HCT116 (cell line): Measurements from ENCODE around the gene CYP3A5. TPM values are rescaled to one million over a fixed set of nuclear protein-coding genes. Genes with fewer than 3 reads are reported as not detected.
"Not testable (repeated sequence)": the region's sequence is repeated elsewhere in the genome, so short reads cannot be mapped to it uniquely, and the experiment has no call there.

ENCODE experiments used
- ATAC-seq: fragments of 200-7000 bp; cut with Tn5 transposase; 2 replicates; pipeline ENCODE4 v1.9.1; 2020; ENCODE audit warnings: mild to moderate bottlenecking, moderate library complexity
- BruUV-seq: library from RNA; stranded (reverse); fragments of 400-500 nt; replicated peaks from 2 replicates; lab custom pipeline; 2021; lab: Mats Ljungman, UMichigan
- CTCF ChIA-PET: fragments of 300-600 bp; sonication (Branson Sonifier 250); formaldehyde crosslinking; loops from one replicate; lab custom pipeline; 2021; ENCODE audit warnings: antibody characterized with exemption; lab: Charles Lee
- POLR2A ChIA-PET: fragments of 300-600, 350-600 bp; sonication (Branson Sonifier 250); formaldehyde crosslinking; loops from one replicate; lab custom pipeline; 2021; ENCODE audit warnings: antibody characterized with exemption; lab: Charles Lee
- RAD21 ChIA-PET, 2 experiments: fragments of 300-600 bp; sonication (Branson Sonifier 250); formaldehyde crosslinking; loops; one replicate each; lab custom pipeline; 2023; ENCODE audit warnings: low total read pairs in 2 of 2; ENCODE audit not compliant: uncharacterized antibody in 2 of 2, unreplicated experiment in 2 of 2, low non-redundant PET in 1 of 2; lab: Charles Lee
- DNase-seq: peaks from one replicate; pipeline ENCODE4 v3.0.0-alpha.2; 2010; ENCODE audit warnings: low read depth, low spot score
- H2AFZ ChIP-seq: fragments of 200-600 bp; shearing (Covaris generic), sonication (generic); 2 replicates; pipeline ENCODE4 v1.6.1; 2017; ENCODE audit warnings: low read depth, mixed run types, mixed read lengths, antibody characterized with exemption, low read length; ENCODE audit not compliant: poor library complexity, severe bottlenecking
- H3K27ac ChIP-seq: 2 replicates; pipeline ENCODE4 v1.5.1; 2012; ENCODE audit warnings: low read depth, low read length
- H3K27me3 ChIP-seq: fragments of 200-600 bp; sonication (generic); 2 replicates; pipeline ENCODE4 v1.6.1; 2016; ENCODE audit warnings: mixed run types, low read length, mixed read lengths; ENCODE audit not compliant: insufficient read depth
- H3K36me3 ChIP-seq, 2 experiments: fragments of 200-500 bp in 1 of 2; fragments of 200-600 bp in 1 of 2; sonication (Bioruptor generic) in 1 of 2; sonication (generic) in 1 of 2; 2 replicates each; pipeline versions ENCODE4 v1.5.1 to v1.6.1; 2014 to 2016; ENCODE audit warnings: low read length in 2 of 2, inconsistent platforms in 1 of 2, mixed read lengths in 1 of 2, mixed run types in 1 of 2; ENCODE audit not compliant: insufficient read depth in 2 of 2, control insufficient read depth in 1 of 2
- H3K4me1 ChIP-seq, 2 experiments: fragments of 200-600 bp in 1 of 2; sonication (generic) in 1 of 2; 2 replicates each; pipeline versions ENCODE4 v1.5.1 to v1.6.1; 2012 to 2017; ENCODE audit warnings: low read length in 2 of 2, inconsistent platforms in 1 of 2, mild to moderate bottlenecking in 1 of 2, mixed read lengths in 1 of 2, mixed run types in 1 of 2, moderate library complexity in 1 of 2; ENCODE audit not compliant: insufficient read depth in 2 of 2, control insufficient read depth in 1 of 2
- H3K4me2 ChIP-seq: fragments of 200-600 bp; sonication (generic); 2 replicates; pipeline ENCODE4 v1.6.1; 2017; ENCODE audit warnings: mixed run types, low read length, mixed read lengths
- H3K4me3 ChIP-seq, 2 experiments: fragments of 200-600 bp in 1 of 2; sonication (generic) in 1 of 2; replicated peaks in 1 of 2; 2 replicates each; pipeline ENCODE4 v1.5.1; 2011 to 2016; ENCODE audit warnings: low read length in 2 of 2, control low read depth in 1 of 2, low read depth in 1 of 2, mild to moderate bottlenecking in 1 of 2, mixed read lengths in 1 of 2, mixed run types in 1 of 2
- H3K79me2 ChIP-seq: fragments of 200-600 bp; sonication (generic); 2 replicates; pipeline ENCODE4 v1.6.1; 2017; ENCODE audit warnings: mild to moderate bottlenecking, mixed run types, low read length, moderate library complexity, mixed read lengths; ENCODE audit not compliant: insufficient read depth
- H3K9ac ChIP-seq: fragments of 200-600 bp; sonication (generic); 2 replicates; pipeline ENCODE4 v1.6.1; 2016; ENCODE audit warnings: low read length, mixed read lengths
- H3K9me2 ChIP-seq: fragments of 200-600 bp; sonication (generic), shearing (Covaris generic); 2 replicates; pipeline ENCODE4 v1.6.1; 2017; ENCODE audit warnings: mixed run types, mild to moderate bottlenecking, moderate library complexity; ENCODE audit not compliant: insufficient read depth
- H3K9me3 ChIP-seq, 2 experiments: fragments of 200-500 bp in 1 of 2; fragments of 200-600 bp in 1 of 2; sonication (Bioruptor generic) in 1 of 2; sonication (generic) in 1 of 2; 2 replicates each; pipeline ENCODE4 v1.6.1; 2014 to 2017; ENCODE audit warnings: low read length in 2 of 2, mixed read lengths in 2 of 2, inconsistent platforms in 1 of 2, low read depth in 1 of 2, mild to moderate bottlenecking in 1 of 2, mixed run types in 1 of 2, moderate library complexity in 1 of 2; ENCODE audit not compliant: control insufficient read depth in 1 of 2, insufficient read depth in 1 of 2
- H4K20me1 ChIP-seq: fragments of 200-600 bp; sonication (generic), shearing (Covaris generic); 2 replicates; pipeline ENCODE4 v1.6.1; 2017; ENCODE audit warnings: mixed run types, mild to moderate bottlenecking, moderate library complexity; ENCODE audit not compliant: insufficient read depth
- EZH2 ChIP-seq: fragments of 200-600 bp; sonication (generic); IDR thresholded peaks from 2 replicates; pipeline ENCODE4 v1.6.1; 2017; ENCODE audit warnings: antibody characterized with exemption, mixed run types
- YY1 ChIP-seq: IDR thresholded peaks from 2 replicates; pipeline ENCODE4 v1.6.1; 2011; ENCODE audit warnings: low read length, low read depth, moderate library complexity, mild to moderate bottlenecking; ENCODE audit not compliant: insufficient replicate concordance; ENCODE audit errors: extremely low read depth
- intact Hi-C: fragments of 100-400 bp; cut with micrococcal nuclease; formaldehyde crosslinking; loops from 2 replicates; pipeline ENCODE4 v1.10.0; 2022
- total RNA-seq: library from RNA; stranded (reverse); gene quantifications from one replicate; pipeline ENCODE4 v1.2.1, GENCODE V29; 2021; ENCODE audit not compliant: unreplicated experiment

The CYP3A5 gene
- total RNA-seq, 1 experiment from 2014 or later = 1.5 TPM

DNA sequence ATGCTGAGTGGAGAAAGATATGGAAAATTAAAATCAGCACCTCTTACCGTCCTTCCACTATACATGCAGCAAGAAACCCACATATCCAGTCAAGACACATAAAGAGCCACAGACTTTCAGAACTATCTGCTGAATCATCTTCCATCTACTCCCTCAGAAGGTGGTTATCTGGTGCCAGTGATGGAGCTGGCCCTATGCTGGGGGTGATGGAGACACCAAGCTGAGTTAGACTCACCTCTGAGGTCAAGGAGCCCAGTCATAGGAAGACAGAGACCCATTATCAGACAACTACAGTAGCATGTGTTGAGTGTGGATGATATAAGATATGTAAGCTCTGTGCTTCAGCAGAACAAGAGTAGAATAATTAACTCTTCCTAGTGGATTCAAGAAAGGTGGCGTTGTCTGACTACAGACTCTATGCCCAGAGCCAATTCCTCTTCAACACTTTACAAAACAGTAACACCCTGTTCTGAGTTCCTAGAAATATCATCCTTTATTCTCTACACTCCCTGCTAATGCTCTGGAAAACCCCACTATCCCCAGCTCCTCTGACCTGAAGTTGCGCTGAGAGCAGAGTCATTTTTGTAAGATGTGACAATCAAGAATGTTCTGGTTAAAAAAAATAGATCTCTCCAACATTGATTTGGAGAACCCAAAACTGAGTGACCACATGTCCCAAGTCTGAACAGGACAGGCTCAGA is 14.3 kb downstream of the CYP3A5 start:
- CTCF ChIA-PET = no interaction called here
- Histone ChIP-seq H3K79me2 (no peaks in the 10 kb centered on the region), H3K9me2 (no peaks in the 10 kb centered on the region), H4K20me1 (no peaks in the 10 kb centered on the region), H3K27me3 (no peaks in the 10 kb centered on the region), H3K9me3 (no peaks in the 10 kb centered on the region), H3K9ac (no peak overlapping the region), H3K4me3 (no peak overlapping the region), H3K27ac (no peak overlapping the region), H3K36me3 (no peaks in the 10 kb centered on the region), H3K4me1 (no peaks in the 10 kb centered on the region), H2AFZ (no peak overlapping the region), H3K4me2 (no peak overlapping the region)
- POLR2A ChIA-PET = no interaction called here
- TF ChIP-seq YY1 = no peak
- no peak for TF ChIP-seq EZH2
- intact Hi-C loops = no loop called here
- ATAC-seq = no peak
- no TSS peak for BruUV-seq
- DNase-seq = no peak
- RAD21 ChIA-PET = no interaction called here

DNA sequence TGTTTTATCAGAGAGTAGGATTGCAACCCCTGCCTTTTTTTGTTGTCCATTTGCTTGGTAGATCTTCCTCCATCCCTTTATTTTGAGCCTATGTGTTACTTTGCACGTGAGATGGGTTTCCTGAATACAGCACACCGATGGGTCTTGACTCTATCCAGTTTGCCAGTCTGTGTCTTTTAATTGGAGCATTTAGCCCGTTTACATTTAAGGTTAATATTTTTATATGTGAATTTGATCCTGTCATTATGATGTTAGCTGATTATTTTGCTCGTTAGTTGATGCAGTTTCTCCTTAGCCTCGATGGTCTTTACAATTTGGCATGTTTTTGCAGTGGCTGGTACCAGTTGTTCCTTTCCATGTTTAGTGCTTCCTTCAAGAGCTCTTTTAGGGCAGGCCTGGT is 21.9 kb downstream of the CYP3A5 start:
- H3K4me1 ChIP-seq, ATAC-seq, H3K9me3 ChIP-seq, H3K9me2 ChIP-seq, H3K27ac ChIP-seq, H3K27me3 ChIP-seq, RAD21 ChIA-PET, intact Hi-C loops, H3K9ac ChIP-seq, H2AFZ ChIP-seq, BruUV-seq, CTCF ChIA-PET, POLR2A ChIA-PET, H3K79me2 ChIP-seq, H4K20me1 ChIP-seq, H3K4me2 ChIP-seq, DNase-seq, H3K36me3 ChIP-seq, H3K4me3 ChIP-seq: not testable (repeated sequence)

DNA sequence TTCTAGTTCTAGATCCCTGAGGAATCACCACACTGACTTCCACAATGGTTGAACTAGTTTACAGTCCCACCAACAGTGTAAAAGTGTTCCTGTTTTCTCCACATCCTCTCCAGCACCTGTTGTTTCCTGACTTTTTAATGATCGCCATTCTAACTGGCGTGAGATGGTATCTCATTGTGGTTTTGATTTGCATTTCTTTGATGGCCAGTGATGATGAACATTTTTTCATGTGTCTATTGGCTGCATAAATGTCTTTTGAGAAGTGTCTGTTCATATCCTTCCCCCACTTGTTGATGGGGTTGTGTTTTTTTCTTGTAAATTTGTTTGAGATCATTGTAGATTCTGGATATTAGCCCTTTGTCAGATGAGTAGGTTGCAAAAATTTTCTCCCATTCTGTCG is 25.2 kb downstream of the CYP3A5 start:
- H3K36me3 ChIP-seq, H2AFZ ChIP-seq, H3K9me3 ChIP-seq, H3K27ac ChIP-seq, H3K4me3 ChIP-seq, BruUV-seq, H3K4me2 ChIP-seq, H4K20me1 ChIP-seq, POLR2A ChIA-PET, H3K27me3 ChIP-seq, H3K9me2 ChIP-seq, H3K79me2 ChIP-seq, CTCF ChIA-PET, RAD21 ChIA-PET, ATAC-seq, H3K9ac ChIP-seq, H3K4me1 ChIP-seq, DNase-seq, intact Hi-C loops: not testable (repeated sequence)
